PC-9 (cell line): Measurements from ENCODE around the gene EPN1. TPM values are rescaled to one million over a fixed set of nuclear protein-coding genes. Genes with fewer than 3 reads are reported as not detected.

Source experiments
- BruUV-seq: library from RNA; stranded (reverse); fragments of 400-500 nt; replicated peaks from 2 replicates; lab custom pipeline; 2021; lab: Mats Ljungman, UMichigan
- CTCF ChIA-PET: fragments of 300-600 bp; sonication (Branson Sonifier 250); formaldehyde crosslinking; loops from one replicate; lab custom pipeline; 2022; ENCODE audit warnings: antibody characterized with exemption; lab: Charles Lee
- POLR2A ChIA-PET: fragments of 300-600 bp; sonication (Branson Sonifier 250); formaldehyde crosslinking; loops from one replicate; lab custom pipeline; 2022; ENCODE audit warnings: antibody characterized with exemption; ENCODE audit not compliant: unreplicated experiment; lab: Charles Lee
- DNase-seq, 2 experiments: peaks; one replicate each; pipeline versions ENCODE4 v3.0.0 to v3.0.0-alpha.2; 2015 to 2022; ENCODE audit warnings: mixed read lengths in 1 of 2
- H2AFZ ChIP-seq: fragments of 200-600 bp; sonication (generic); 2 replicates; pipeline ENCODE4 v1.8.1; 2017; ENCODE audit warnings: antibody characterized with exemption
- H3F3A ChIP-seq: fragments of 200-600 bp; sonication (generic); 2 replicates; pipeline ENCODE4 v1.8.1; 2017; ENCODE audit warnings: antibody characterized with exemption, mild to moderate bottlenecking, low read depth; ENCODE audit not compliant: insufficient read depth
- H3K27ac ChIP-seq: fragments of 200-600 bp; sonication (generic); 2 replicates; pipeline ENCODE4 v1.6.1; 2016; ENCODE audit warnings: mixed run types
- H3K27me3 ChIP-seq: fragments of 200-600 bp; sonication (generic); 2 replicates; pipeline ENCODE4 v1.6.1; 2016; ENCODE audit warnings: low read depth, mixed run types; ENCODE audit not compliant: insufficient read depth
- H3K36me3 ChIP-seq: fragments of 200-600 bp; sonication (generic); 2 replicates; pipeline ENCODE4 v1.6.1; 2016; ENCODE audit warnings: low read depth, mixed run types
- H3K4me1 ChIP-seq: fragments of 200-600 bp; sonication (generic); replicated peaks from 2 replicates; pipeline ENCODE4 v1.6.1; 2016; ENCODE audit warnings: mixed run types; ENCODE audit not compliant: insufficient read depth
- H3K4me2 ChIP-seq: fragments of 200-600 bp; sonication (generic); 2 replicates; pipeline ENCODE4 v1.6.1; 2017; ENCODE audit warnings: mixed run types
- H3K4me3 ChIP-seq: fragments of 200-600 bp; sonication (generic); 2 replicates; pipeline ENCODE4 v1.6.1; 2016; ENCODE audit warnings: mixed run types
- H3K79me2 ChIP-seq: fragments of 200-600 bp; sonication (generic); 2 replicates; pipeline ENCODE4 v1.6.1; 2017; ENCODE audit warnings: low read depth, mixed run types
- H3K9me2 ChIP-seq: fragments of 200-600 bp; sonication (generic); 2 replicates; pipeline ENCODE4 v1.8.1; 2017; ENCODE audit warnings: mild to moderate bottlenecking; ENCODE audit not compliant: insufficient read depth
- H3K9me3 ChIP-seq: fragments of 200-600 bp; sonication (generic); 2 replicates; pipeline ENCODE4 v1.8.1; 2016; ENCODE audit warnings: low read depth; ENCODE audit not compliant: insufficient read depth
- H4K20me1 ChIP-seq: fragments of 200-600 bp; sonication (generic); 2 replicates; pipeline ENCODE4 v1.8.1; 2017; ENCODE audit not compliant: insufficient read depth
- EZH2 ChIP-seq: fragments of 200-600 bp; sonication (generic); IDR thresholded peaks from 2 replicates; pipeline ENCODE4 v1.8.0; 2017; ENCODE audit warnings: antibody characterized with exemption, low read depth
- intact Hi-C: fragments of 100-400 bp; cut with micrococcal nuclease; formaldehyde crosslinking; loops from one replicate; pipeline ENCODE4 v1.10.0; 2022; ENCODE audit not compliant: unreplicated experiment
- total RNA-seq: library from RNA; stranded (reverse); gene quantifications from 2 replicates; pipeline ENCODE4 v1.2.3, GENCODE V29; 2021
- TF ChIP-seq, protein P1 (sequence below): fragments of 200-600 bp; sonication (generic); conservative IDR thresholded peaks from 2 replicates; pipeline ENCODE4 v1.6.1; 2017; ENCODE audit warnings: mixed run types, antibody characterized with exemption, mild to moderate bottlenecking, moderate library complexity

The EPN1 gene
- total RNA-seq, 1 experiment from 2014 or later: 232 TPM

DNA sequence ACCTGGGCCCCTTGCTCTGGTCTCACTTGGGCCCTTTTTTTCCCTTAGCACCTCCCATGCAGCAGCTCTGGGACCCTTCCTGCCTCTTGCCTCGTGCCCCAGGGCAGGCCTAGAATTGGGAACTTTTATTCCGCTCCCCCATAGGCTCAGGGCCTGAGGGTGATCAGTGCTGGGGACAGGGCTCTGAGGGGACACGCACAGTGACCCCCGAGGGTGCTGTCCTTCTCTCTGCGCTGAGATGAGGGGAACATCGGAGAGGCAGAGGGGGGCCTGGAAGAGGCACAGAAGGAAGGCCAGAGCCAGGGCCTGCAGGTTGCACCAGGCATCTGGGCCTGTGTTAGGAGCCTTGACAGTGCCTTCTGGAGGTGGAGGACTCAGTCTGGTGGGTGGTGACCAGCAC lies 10.8 kb downstream of the EPN1 start:
- no peaks in the 10 kb centered on the region for H3F3A ChIP-seq
- CTCF ChIA-PET: no interaction called here
- no peaks in the 10 kb centered on the region for H3K4me1 ChIP-seq
- DNase-seq: no peak
- no peaks in the 10 kb centered on the region for H3K9me2 ChIP-seq
- TF ChIP-seq, protein P1, sequence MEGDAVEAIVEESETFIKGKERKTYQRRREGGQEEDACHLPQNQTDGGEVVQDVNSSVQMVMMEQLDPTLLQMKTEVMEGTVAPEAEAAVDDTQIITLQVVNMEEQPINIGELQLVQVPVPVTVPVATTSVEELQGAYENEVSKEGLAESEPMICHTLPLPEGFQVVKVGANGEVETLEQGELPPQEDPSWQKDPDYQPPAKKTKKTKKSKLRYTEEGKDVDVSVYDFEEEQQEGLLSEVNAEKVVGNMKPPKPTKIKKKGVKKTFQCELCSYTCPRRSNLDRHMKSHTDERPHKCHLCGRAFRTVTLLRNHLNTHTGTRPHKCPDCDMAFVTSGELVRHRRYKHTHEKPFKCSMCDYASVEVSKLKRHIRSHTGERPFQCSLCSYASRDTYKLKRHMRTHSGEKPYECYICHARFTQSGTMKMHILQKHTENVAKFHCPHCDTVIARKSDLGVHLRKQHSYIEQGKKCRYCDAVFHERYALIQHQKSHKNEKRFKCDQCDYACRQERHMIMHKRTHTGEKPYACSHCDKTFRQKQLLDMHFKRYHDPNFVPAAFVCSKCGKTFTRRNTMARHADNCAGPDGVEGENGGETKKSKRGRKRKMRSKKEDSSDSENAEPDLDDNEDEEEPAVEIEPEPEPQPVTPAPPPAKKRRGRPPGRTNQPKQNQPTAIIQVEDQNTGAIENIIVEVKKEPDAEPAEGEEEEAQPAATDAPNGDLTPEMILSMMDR: no peak
- TF ChIP-seq EZH2: no peak
- POLR2A ChIA-PET: no interaction called here
- H3K27me3 ChIP-seq: no peaks in the 10 kb centered on the region
- BruUV-seq: no TSS peak
- H3K9me3 ChIP-seq: no peaks in the 10 kb centered on the region
- no peak overlapping the region for H2AFZ ChIP-seq
- peaks cover 53% of the 10 kb centered on the region for H4K20me1 ChIP-seq
- no peak overlapping the region for H3K27ac ChIP-seq
- H3K4me3 ChIP-seq: no peak overlapping the region
- intact Hi-C loops: no loop called here
- H3K36me3 ChIP-seq: peaks cover 21% of the 10 kb centered on the region
- peaks cover 18% of the 10 kb centered on the region for H3K79me2 ChIP-seq
- H3K4me2 ChIP-seq: no peak overlapping the region

DNA sequence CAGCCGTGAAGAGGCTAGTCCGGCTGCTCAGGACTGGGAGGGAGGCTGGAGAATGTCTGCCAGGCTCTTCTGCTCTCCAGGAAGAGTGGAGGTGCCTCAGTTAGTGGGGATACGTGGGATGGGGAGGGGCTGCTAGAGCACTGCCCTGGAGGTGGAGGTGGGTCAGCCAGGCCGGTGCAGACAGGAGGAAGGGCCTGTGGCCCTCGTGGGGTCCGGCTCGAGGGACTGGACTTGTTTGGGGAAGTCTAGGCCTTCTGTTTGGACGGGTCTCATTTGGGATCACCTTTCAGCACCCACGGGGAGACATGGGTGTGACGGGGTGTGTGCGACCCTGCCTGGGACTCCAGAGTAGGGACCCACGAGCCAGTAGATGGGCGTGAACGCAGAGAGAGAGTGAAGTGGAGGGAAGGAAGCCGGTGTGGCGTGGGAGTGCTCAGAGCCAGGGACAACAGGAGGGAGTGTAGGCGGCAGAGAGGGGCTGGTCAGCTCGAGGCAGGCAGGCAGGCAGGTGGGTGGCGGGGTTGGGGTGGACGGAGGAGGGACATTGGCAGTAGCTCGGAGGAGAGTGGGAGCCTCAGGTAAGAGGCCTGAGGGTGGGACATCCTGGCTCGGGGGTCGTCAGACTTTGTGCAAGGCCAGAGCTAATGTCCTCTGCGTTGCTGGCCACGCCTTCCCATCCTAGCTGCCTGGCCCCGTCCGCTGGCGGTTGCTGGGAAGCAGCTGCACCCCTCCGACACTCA lies 11.5 kb downstream of the EPN1 start:
- no TSS peak for BruUV-seq
- POLR2A ChIA-PET: no interaction called here

DNA sequence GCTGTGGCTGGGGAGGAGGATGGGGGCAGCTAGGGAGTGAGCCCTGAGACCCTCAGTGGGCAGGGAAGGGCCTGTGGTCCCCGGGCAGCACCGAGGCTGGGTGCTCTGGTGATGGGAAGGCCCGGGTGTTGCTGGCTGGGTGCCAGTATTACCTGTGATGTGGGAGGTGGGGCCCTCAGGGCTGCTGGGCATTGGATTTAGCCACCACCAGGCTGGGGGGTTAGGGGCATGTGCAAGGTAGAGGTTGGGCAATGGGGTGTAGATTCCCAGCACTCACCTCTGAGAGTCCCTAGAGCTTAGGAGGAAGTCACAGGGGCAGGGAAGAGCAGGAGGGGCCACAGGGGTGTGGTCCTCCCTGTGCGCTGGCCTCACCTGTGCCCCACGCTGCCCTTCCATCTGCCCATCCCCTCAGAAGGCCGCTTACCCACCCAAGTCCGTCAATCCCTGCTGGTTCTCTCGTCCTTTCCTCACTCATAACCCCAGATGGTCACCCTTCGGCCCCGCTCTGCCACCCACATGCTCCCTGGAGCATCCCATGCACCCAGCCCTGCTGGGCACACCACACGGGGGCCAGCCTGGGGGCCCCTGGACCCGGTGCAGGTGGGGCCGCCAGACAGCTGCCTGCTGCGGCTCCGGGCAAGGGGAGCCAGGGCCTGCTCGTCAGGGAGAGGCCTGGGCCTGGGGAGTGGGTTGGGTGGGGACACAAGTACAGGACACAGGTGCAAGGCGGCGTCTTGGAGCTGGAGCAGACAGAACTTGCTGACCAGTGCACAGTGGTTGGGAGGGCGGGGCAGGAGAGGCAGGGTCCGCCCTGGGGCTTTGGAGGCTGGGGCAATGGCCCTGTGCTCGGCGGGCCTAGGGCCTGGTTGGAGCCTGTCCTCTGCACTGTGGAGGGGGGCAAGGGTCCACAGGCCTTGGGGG lies 12.5 kb downstream of the EPN1 start:
- ChIA-PET CTCF (no interaction called here), POLR2A (no interaction called here)
- Histone ChIP-seq H3K27me3 (no peaks in the 10 kb centered on the region), H3K9me3 (no peaks in the 10 kb centered on the region), H2AFZ (no peak overlapping the region), H3K36me3 (peaks cover 5% of the 10 kb centered on the region; the same call in 1 of the 2 replicates), H3K9me2 (no peaks in the 10 kb centered on the region), H3K27ac (no peak overlapping the region), H3K4me2 (no peak overlapping the region), H3K4me1 (no peaks in the 10 kb centered on the region), H3F3A (no peaks in the 10 kb centered on the region), H4K20me1 (peaks cover 37% of the 10 kb centered on the region), H3K79me2 (peaks cover 9% of the 10 kb centered on the region), H3K4me3 (no peak overlapping the region)
- no peak for TF ChIP-seq EZH2
- TF ChIP-seq, protein P1: no peak
- BruUV-seq: no TSS peak
- intact Hi-C loops: no loop called here
- no peak for DNase-seq

More for the DNA sequence above, 11.5 kb downstream of the EPN1 start:
- CTCF ChIA-PET: no interaction called here
- DNase-seq: no peak
- Histone ChIP-seq H3F3A (no peaks in the 10 kb centered on the region), H3K36me3 (peaks cover 14% of the 10 kb centered on the region; the same call in 1 of the 2 replicates), H3K79me2 (peaks cover 11% of the 10 kb centered on the region), H3K27ac (no peak overlapping the region), H4K20me1 (peaks cover 46% of the 10 kb centered on the region), H3K27me3 (no peaks in the 10 kb centered on the region), H3K9me2 (no peaks in the 10 kb centered on the region), H2AFZ (no peak overlapping the region), H3K4me1 (no peaks in the 10 kb centered on the region), H3K4me3 (no peak overlapping the region), H3K9me3 (no peaks in the 10 kb centered on the region), H3K4me2 (no peak overlapping the region)
- intact Hi-C loops: no loop called here
- TF ChIP-seq EZH2: no peak
